Activated B cell treated with CpG ODN at 0.5 μM for 24 hours (primary cell): Measurements from ENCODE around the gene G6PC1. TPM values are rescaled to one million over a fixed set of nuclear protein-coding genes. Genes with fewer than 3 reads are reported as not detected.
"Not testable (repeated sequence)": the region's sequence is repeated elsewhere in the genome, so short reads cannot be mapped to it uniquely, and the experiment has no call there.

Source experiments
- ATAC-seq: fragments of 200-7000 bp; cut with Tn5 transposase; one replicate; pipeline ENCODE4 v1.10.0; 2021; ENCODE audit warnings: low read depth, mild to moderate bottlenecking, moderate library complexity
- CTCF ChIA-PET: fragments of 350-600 bp; sonication (Branson Sonifier 250); formaldehyde crosslinking; loops from one replicate; lab custom pipeline; 2021; ENCODE audit warnings: antibody characterized with exemption; lab: Charles Lee
- POLR2A ChIA-PET: fragments of 350-600 bp; sonication (Branson Sonifier 250); formaldehyde crosslinking; loops from one replicate; lab custom pipeline; 2021; ENCODE audit warnings: antibody characterized with exemption; lab: Charles Lee
- DNase-seq: peaks from one replicate; pipeline ENCODE4 v3.0.0; 2022
- H3K27ac Mint-ChIP-seq: one replicate; pipeline ENCODE4 v1.8.0; 2020; ENCODE audit warnings: mixed read lengths
- H3K27me3 Mint-ChIP-seq: one replicate; pipeline ENCODE4 v1.8.0; 2021; ENCODE audit warnings: mixed read lengths
- H3K36me3 Mint-ChIP-seq: one replicate; pipeline ENCODE4 v1.8.0; 2021; ENCODE audit warnings: low read depth, mixed read lengths
- H3K4me1 Mint-ChIP-seq: one replicate; pipeline ENCODE4 v1.8.0; 2021; ENCODE audit warnings: mixed read lengths
- H3K4me3 Mint-ChIP-seq: one replicate; pipeline ENCODE4 v1.8.0; 2020; ENCODE audit warnings: mild to moderate bottlenecking, mixed read lengths
- H3K9me3 Mint-ChIP-seq: one replicate; pipeline ENCODE4 v1.8.0; 2020; ENCODE audit warnings: mixed read lengths
- intact Hi-C: fragments of 100-400 bp; cut with micrococcal nuclease; formaldehyde crosslinking; loops from one replicate; pipeline ENCODE4 v1.15.1; 2024
- total RNA-seq: library from RNA; stranded (reverse); gene quantifications from 2 replicates; pipeline ENCODE4 v1.2.3, GENCODE V29; 2022
- TF ChIP-seq, protein P1 (sequence below): fragments of 200-600 bp; IDR thresholded peaks from one replicate; pipeline ENCODE4 v1.8.0; 2022; ENCODE audit warnings: antibody characterized with exemption, mild to moderate bottlenecking

Gene G6PC1
- total RNA-seq, 1 donor from 2014 or later, result not detected

DNA sequence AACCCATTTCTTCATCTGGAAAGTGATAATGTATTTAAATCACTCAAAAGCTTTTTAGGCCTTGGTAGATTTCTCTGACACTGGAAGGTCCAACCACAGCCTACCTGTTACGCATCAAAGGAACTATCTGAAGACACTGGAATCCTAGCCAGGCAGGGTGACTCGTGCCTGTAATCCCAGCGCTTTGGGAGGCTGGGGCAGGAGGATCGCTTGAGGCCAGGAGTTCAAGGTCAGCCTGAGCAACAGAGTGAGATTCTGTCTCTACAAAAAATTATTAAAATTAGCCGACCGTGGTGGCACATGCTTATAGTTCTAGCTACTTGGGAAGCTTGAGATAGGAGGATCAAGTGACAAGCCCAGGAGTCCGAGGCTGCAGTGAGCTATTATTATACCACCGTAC, 18.4 kb upstream of the G6PC1 start:
- TF ChIP-seq, protein P1, sequence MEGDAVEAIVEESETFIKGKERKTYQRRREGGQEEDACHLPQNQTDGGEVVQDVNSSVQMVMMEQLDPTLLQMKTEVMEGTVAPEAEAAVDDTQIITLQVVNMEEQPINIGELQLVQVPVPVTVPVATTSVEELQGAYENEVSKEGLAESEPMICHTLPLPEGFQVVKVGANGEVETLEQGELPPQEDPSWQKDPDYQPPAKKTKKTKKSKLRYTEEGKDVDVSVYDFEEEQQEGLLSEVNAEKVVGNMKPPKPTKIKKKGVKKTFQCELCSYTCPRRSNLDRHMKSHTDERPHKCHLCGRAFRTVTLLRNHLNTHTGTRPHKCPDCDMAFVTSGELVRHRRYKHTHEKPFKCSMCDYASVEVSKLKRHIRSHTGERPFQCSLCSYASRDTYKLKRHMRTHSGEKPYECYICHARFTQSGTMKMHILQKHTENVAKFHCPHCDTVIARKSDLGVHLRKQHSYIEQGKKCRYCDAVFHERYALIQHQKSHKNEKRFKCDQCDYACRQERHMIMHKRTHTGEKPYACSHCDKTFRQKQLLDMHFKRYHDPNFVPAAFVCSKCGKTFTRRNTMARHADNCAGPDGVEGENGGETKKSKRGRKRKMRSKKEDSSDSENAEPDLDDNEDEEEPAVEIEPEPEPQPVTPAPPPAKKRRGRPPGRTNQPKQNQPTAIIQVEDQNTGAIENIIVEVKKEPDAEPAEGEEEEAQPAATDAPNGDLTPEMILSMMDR, result no peak
- intact Hi-C loops, result no loop called here
- CTCF ChIA-PET, result no interaction called here
- no peak for DNase-seq
- Mint-ChIP-seq H3K27me3 (peaks cover 13% of the 10 kb centered on the region), H3K36me3 (no peaks in the 10 kb centered on the region), H3K4me3 (no peak overlapping the region), H3K27ac (no peak overlapping the region), H3K4me1 (peaks cover 4% of the 10 kb centered on the region), H3K9me3 (no peaks in the 10 kb centered on the region)
- no peak for ATAC-seq
- POLR2A ChIA-PET, result no interaction called here

DNA sequence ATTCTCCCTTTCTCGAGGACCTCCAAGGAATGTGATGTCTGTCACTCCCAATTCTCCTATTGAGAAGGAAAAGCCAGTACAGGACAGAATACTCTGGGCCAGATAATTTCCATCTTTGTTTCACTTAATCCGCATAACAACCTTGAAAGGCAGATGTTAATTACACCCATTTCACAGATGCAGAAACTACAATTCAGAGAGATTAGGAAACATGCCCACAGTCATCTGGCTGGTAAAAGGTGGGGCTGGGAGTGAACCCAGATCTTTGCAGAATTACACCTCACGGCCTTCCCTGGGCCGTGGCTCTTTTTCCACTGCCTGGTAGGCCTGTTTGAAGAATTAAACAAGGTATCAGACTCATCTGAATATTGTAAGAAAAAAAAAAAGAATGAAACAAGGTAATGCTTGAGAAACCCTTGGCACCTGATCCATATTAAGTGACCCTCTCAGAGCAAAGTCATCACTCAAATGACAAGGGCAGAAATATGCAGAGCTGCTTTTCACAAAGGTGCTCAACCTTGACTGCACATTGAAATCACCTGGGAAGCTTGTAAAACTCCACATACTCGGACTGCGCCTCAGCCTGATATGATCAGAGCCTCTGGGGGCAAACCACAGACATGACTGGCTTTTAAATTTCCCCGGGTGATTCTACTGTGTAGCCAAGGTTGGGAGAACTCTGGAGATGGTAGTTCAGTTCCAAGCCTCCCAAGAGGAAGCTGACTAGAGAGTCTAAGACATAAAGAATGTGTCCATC, 16.6 kb upstream of the G6PC1 start:
- no peaks in the 10 kb centered on the region for H3K27me3 Mint-ChIP-seq
- CTCF ChIA-PET, result no interaction called here

DNA sequence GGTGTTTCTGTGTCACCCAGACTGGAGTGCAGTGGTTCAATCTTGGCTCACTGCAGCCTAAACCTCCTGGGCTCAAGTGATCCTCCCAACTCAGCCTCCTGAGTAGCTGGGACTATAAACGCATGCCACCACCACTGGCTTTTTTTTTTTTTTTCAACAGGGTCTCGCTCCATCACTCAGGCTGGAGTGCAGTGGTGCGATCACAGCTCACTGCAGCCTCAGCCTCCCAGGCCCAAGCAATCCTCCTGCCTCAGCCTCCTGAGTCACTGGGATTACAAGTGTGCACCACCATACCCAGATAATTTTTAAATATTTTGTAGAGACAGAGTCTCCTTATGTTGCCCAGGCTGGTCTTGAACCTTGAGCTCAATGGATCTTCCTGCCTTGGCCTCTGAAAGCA, 14.8 kb upstream of the G6PC1 start:
- H3K4me1 Mint-ChIP-seq, H3K36me3 Mint-ChIP-seq, H3K27me3 Mint-ChIP-seq, H3K27ac Mint-ChIP-seq, H3K9me3 Mint-ChIP-seq, DNase-seq, POLR2A ChIA-PET, intact Hi-C loops, CTCF ChIA-PET, H3K4me3 Mint-ChIP-seq, ATAC-seq: not testable (repeated sequence)

More for the DNA sequence above, 16.6 kb upstream of the G6PC1 start:
- no peaks in the 10 kb centered on the region for H3K36me3 Mint-ChIP-seq
- DNase-seq (no peak), ATAC-seq (no peak)
- H3K4me3 Mint-ChIP-seq, result no peak overlapping the region
- no peaks in the 10 kb centered on the region for H3K9me3 Mint-ChIP-seq
- POLR2A ChIA-PET, result interaction anchor here (0.7 kb wide), 1 partner anchor 51 kb away, joined by 3 read pairs; the partner anchor contains the start of gene PSME3
- peaks cover 4% of the 10 kb centered on the region for H3K4me1 Mint-ChIP-seq
- TF ChIP-seq, protein P1, result no peak
- H3K27ac Mint-ChIP-seq, result no peak overlapping the region
- intact Hi-C loops, result no loop called here

DNA sequence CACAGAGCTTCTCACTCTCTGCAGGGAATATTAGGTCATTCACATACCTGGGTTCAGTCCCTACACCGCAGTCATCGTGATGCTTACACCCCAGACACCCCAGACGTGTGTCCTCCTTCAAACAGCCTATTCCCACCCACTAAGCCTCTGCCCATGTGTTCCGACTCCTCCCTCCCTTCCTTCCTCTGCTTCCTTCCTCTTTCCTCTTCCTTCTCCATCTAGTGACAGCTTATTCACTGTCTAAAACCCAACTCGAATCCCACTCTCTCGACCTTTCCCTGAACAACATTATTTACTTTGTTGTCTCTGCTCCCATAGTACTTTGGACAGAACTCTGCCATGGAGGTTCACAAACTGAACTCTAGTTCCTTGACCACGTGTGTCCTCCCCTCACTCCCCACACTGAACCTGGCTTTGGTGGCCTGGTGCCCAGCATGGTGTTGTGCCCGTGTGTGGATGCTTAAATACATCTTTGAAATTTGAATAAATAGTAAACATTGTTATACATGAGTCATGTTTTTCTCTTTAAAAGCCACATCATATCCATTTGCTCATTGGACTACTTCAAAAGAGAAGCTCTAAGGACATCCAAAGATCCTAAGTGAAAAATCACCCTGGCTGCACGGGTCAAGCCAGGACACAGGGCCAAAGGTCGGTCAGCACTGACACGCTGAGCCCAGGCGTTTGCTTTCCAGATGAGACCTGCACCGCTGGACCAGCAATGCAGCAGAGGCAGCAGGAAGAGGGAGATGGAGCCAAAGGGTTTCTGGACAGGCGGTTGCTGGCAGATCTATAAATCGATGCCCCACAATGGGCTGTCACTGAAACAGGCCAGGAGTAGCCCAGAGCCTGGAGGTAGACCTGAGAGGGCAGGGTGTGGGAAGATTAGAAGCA, 14.1 kb upstream of the G6PC1 start:
- TF ChIP-seq, protein P1, result no peak
- ChIA-PET POLR2A (no interaction called here), CTCF (no interaction called here)
- intact Hi-C loops, result no loop called here
- H3K4me1 Mint-ChIP-seq, result peaks cover 4% of the 10 kb centered on the region
- no peaks in the 10 kb centered on the region for H3K9me3 Mint-ChIP-seq
- H3K4me3 Mint-ChIP-seq, result no peak overlapping the region
- no peak overlapping the region for H3K27ac Mint-ChIP-seq
- ATAC-seq (no peak), DNase-seq (no peak)
- H3K36me3 Mint-ChIP-seq, result no peaks in the 10 kb centered on the region
- H3K27me3 Mint-ChIP-seq, result peaks cover 1% of the 10 kb centered on the region

DNA sequence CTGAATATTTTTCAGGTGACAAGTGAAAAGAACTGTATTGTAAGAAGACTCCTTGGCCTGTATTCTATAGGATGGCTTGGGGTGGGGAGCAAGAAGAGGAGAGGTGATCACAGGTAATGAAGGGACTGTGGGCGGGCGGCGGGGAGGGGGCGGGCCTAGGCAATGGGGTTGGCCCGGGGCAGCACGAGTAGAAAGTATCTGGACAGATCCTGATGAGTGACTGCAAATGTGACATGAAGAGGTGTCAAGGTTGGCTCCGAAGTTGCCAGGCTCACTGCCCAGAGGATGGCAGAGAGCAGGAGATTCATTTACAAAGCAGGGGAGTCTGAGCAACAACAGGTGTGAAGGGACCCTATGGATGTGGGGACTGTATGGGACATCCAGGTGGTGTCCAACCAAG, 10.8 kb upstream of the G6PC1 start:
- DNase-seq (no peak), ATAC-seq (no peak)
- TF ChIP-seq, protein P1, result no peak
- ChIA-PET POLR2A (no interaction called here), CTCF (no interaction called here)
- Mint-ChIP-seq H3K27ac (no peak overlapping the region), H3K4me3 (no peak overlapping the region), H3K9me3 (no peaks in the 10 kb centered on the region), H3K27me3 (peaks cover 11% of the 10 kb centered on the region), H3K36me3 (no peaks in the 10 kb centered on the region), H3K4me1 (peaks cover 4% of the 10 kb centered on the region)
- intact Hi-C loops, result no loop called here
